Measurements from ENCODE around the gene ACVR2A.

Gene ACVR2A

DNA sequence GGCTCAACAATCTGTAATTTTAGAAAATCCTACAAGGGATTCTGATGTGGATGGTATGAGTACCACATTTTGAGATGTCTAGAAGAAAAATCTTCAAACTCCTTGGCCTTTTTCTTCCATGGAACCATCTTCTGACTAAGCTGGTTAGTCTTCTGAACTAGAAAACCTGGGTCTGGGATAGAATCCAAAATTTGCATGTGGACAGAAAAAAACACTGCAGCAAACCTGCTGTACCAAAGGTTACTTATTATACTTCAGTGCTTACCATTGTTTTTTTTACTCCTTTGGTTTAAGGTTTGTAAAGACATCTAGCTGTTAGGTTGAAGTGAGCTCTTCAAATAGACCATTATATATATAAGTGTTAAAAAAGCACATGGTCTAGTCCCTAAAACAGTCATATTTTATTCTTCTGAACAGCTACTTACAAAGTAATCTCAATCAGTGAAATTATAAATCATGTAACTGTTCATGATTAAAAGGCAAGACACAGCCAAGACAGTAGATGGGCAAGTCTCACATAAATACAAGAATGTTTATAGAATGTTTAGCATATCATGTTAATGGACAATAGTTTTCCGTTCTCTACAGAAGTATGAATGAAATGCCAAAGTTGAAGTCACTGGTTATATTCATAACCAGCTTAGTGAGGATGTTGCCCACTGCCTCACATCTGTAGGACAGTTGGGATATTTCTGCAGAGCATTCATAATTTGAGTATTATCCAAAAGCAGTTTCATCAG lies 90.2 kb downstream of the ACVR2A start:
- Mint-ChIP-seq H3K4me1 (no peaks in the 10 kb centered on the region), H3K27ac (no peak overlapping the region), H3K4me3 (no peak overlapping the region), H3K36me3 (peaks cover 4% of the 10 kb centered on the region), H3K9me3 (no peaks in the 10 kb centered on the region), H3K27me3 (no peaks in the 10 kb centered on the region)

GRCh38 chr2:147937744-147938349 lies 93.0 kb downstream of the ACVR2A start:
- no peaks in the 10 kb centered on the region for H3K9me3 Mint-ChIP-seq
- H3K27ac Mint-ChIP-seq, result no peak overlapping the region
- no peak overlapping the region for H3K4me3 Mint-ChIP-seq

GRCh38 chr2:147939313-147939712 lies 94.5 kb downstream of the ACVR2A start:
- Mint-ChIP-seq H3K4me3 (no peak overlapping the region), H3K27ac (peak overlapping the region; percentile 30), H3K27me3 (no peaks in the 10 kb centered on the region), H3K4me1 (no peaks in the 10 kb centered on the region), H3K36me3 (peaks cover 8% of the 10 kb centered on the region), H3K9me3 (no peaks in the 10 kb centered on the region)

More at GRCh38 chr2:147937744-147938349, 93.0 kb downstream of the ACVR2A start:
- Mint-ChIP-seq H3K36me3 (peaks cover 8% of the 10 kb centered on the region), H3K4me1 (no peaks in the 10 kb centered on the region), H3K27me3 (no peaks in the 10 kb centered on the region)

DNA sequence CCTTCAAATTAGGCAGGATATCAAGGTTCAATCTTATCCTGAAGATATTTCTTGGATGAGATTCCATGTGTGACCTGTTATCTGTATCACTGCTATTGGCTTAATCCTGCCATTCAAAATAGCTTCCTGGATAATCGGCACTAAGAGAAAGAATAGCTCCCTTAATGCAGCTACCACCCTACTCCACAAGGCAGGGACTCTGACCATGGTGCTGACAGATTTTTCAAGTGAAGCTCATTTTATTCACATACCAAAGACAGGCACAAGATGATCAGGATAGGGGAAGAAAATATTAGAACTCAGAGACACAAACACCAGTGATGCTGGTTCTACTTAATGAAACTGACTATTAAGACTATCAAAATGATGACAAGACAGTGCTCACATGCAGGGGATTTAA lies 100.8 kb downstream of the ACVR2A start:
- H3K4me3 Mint-ChIP-seq, result no peak overlapping the region
- peaks cover 14% of the 10 kb centered on the region for H3K36me3 Mint-ChIP-seq
- H3K9me3 Mint-ChIP-seq, result no peaks in the 10 kb centered on the region
- H3K27me3 Mint-ChIP-seq, result no peaks in the 10 kb centered on the region
- H3K4me1 Mint-ChIP-seq, result peaks cover 3% of the 10 kb centered on the region
- H3K27ac Mint-ChIP-seq, result peak overlapping the region; percentile 12

DNA sequence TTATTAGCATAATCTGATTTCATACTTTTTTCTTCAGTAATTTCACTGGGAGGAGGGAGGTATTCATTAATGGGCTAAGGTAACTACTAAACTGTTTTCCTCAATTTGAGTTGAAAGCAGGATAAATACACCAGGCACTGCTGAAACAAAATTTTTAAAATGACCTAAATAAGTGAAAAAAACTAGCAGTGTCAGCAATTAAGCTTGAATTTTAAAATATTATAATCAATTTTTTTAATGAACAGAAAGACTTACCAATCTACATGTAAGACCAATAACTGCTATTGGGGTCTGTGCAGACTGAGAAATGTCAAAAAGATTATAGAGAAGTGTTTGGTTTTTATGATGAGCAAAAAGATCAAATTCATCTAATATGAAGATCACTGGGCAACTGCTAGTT lies 107.3 kb downstream of the ACVR2A start:
- Mint-ChIP-seq H3K9me3 (no peaks in the 10 kb centered on the region), H3K27me3 (no peaks in the 10 kb centered on the region), H3K36me3 (peaks cover 10% of the 10 kb centered on the region), H3K27ac (no peak overlapping the region), H3K4me1 (no peaks in the 10 kb centered on the region), H3K4me3 (no peak overlapping the region)

DNA sequence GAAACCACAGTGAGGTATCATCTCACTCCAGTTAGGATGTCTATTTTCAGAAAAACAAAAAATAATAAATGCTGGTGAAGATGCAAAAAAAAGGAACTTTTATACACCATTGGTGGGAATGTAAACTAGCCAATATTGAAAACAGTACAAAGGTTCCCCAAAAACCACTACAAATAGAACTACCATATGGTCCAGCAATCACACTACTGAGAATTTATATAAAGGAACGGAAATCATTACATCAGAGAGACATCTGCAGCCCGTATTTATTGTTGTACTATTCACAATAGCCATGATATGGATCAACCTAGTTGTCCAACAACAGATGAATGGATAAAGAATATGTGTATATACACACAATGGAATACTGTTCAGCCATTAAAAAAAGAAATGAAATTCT lies 123.7 kb downstream of the ACVR2A start:
- Mint-ChIP-seq H3K27ac (no peak overlapping the region), H3K36me3 (peaks cover 64% of the 10 kb centered on the region)

GRCh38 chr2:147976102-147976501 lies 131.3 kb downstream of the ACVR2A start:
- Mint-ChIP-seq H3K4me3 (no peak overlapping the region), H3K27ac (no peak overlapping the region), H3K36me3 (peaks cover 33% of the 10 kb centered on the region), H3K27me3 (no peaks in the 10 kb centered on the region), H3K4me1 (peaks cover 27% of the 10 kb centered on the region), H3K9me3 (peaks cover 6% of the 10 kb centered on the region)

More for the DNA sequence above, 123.7 kb downstream of the ACVR2A start:
- no peaks in the 10 kb centered on the region for H3K27me3 Mint-ChIP-seq
- no peak overlapping the region for H3K4me3 Mint-ChIP-seq
- H3K9me3 Mint-ChIP-seq, result peaks cover 36% of the 10 kb centered on the region
- peaks cover 10% of the 10 kb centered on the region for H3K4me1 Mint-ChIP-seq

DNA sequence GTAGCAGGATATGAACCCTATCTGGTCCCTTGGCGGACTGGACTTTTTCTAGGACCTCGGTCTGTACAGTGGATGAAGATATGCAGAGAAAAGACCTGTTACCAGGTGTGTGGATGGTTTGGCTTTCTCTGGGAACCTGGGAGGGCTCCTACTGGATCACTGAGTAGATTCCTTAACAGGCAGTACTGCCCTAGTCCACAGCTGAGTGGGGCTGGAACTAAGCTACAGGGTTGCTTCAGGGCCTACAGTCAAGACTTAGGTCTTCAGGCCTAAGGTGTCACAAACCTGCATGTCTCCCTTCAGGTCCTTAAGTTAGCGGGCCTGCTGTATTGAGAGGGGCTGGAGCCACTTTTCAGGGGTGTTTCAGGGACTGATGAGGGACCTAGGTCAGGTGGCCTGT lies 132.8 kb downstream of the ACVR2A start:
- Mint-ChIP-seq H3K36me3 (peaks cover 26% of the 10 kb centered on the region), H3K9me3 (peaks cover 6% of the 10 kb centered on the region), H3K27ac (no peak overlapping the region), H3K27me3 (no peaks in the 10 kb centered on the region), H3K4me1 (peaks cover 42% of the 10 kb centered on the region), H3K4me3 (no peak overlapping the region)
